Stomach (tissue), 4 donors: ENCODE measurements around the gene TMCC1.

ENCODE experiments used
- CTCF ChIP-seq, 7 experiments: fragments of 450-650 bp in 4 of 7; fragments of 200-600 bp in 3 of 7; sonication (generic) in 3 of 7; IDR thresholded peaks; one replicate each; pipeline ENCODE4 v1.5.1; 2016 to 2019; ENCODE audit warnings: antibody characterized with exemption in 7 of 7, control low read depth in 2 of 7, mild to moderate bottlenecking in 1 of 7
- POLR2A ChIP-seq, 4 donors: fragments of 450-650 bp; IDR thresholded peaks; one replicate each; pipeline ENCODE4 v1.6.1; 2016; ENCODE audit warnings: antibody characterized with exemption in 4 of 4, control low read depth in 2 of 4, mild to moderate bottlenecking in 1 of 4, moderate library complexity in 1 of 4

GRCh38 chr3:129605922-129606635 is 287.4 kb downstream of the TMCC1 start:
- no peak for TF ChIP-seq CTCF (IDR thresholded peaks at IDR 0.05)
- TF ChIP-seq POLR2A (IDR thresholded peaks at IDR 0.05): no peak
